Activated CD4-positive, alpha-beta T cell treated with anti-CD3 and anti-CD28 coated beads, Interleukin-2, amount 50 U/mL, for 48 hours (primary cell): ENCODE data around the gene ZEB1.
"Not testable (repeated sequence)": the region's sequence is repeated elsewhere in the genome, so short reads cannot be mapped to it uniquely, and the experiment has no call there.

Experiments
- DNase-seq, 2 experiments: peaks; one replicate each; pipeline ENCODE4 v3.0.0-alpha.2; 2020

ZEB1 gene

DNA sequence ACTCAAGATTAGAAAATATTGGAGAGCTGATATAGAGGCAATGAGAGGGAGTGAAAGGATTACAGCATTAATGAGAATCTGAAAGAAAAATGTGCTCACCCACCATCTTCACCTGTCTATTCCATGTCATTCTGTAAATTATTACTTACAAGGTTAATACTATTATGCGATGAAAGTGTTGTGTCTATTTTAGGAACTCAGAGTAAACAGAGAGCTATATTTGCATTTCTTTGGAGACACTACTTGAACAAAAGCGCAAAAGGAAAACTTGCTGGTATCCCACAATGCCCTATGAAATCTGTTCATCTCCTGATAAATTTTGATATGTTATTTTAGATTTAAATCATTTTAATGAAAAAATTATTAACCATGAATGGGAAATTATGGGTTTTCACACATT lies 196.1 kb downstream of the ZEB1 start:
- no peak for DNase-seq

DNA sequence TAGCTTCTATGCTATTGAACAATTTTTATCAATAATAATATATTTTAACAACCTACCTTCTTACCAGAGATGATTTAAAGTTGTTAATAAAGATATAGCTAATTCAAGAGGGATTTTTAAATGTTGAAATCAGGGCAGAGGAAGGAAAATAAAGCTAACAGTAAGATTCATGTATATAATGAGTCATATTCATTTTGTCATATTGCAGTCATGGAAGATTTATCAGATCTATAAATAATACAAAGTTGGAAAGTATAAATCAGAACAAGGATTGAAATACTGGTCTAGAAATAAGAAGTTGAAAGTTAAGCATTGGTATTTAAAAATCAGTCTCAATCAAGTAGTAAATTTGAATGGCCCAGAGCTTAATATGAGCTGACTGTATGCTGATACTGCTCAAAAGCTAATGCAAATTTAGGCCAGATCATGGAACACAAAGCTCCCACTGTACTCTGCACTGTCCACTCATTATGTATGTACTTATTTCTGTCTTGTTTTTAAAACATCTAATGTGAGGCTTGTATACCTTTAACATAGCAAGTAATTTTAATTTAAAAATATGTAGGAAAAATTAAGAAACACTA lies 196.9 kb downstream of the ZEB1 start:
- DNase-seq = no peak

DNA sequence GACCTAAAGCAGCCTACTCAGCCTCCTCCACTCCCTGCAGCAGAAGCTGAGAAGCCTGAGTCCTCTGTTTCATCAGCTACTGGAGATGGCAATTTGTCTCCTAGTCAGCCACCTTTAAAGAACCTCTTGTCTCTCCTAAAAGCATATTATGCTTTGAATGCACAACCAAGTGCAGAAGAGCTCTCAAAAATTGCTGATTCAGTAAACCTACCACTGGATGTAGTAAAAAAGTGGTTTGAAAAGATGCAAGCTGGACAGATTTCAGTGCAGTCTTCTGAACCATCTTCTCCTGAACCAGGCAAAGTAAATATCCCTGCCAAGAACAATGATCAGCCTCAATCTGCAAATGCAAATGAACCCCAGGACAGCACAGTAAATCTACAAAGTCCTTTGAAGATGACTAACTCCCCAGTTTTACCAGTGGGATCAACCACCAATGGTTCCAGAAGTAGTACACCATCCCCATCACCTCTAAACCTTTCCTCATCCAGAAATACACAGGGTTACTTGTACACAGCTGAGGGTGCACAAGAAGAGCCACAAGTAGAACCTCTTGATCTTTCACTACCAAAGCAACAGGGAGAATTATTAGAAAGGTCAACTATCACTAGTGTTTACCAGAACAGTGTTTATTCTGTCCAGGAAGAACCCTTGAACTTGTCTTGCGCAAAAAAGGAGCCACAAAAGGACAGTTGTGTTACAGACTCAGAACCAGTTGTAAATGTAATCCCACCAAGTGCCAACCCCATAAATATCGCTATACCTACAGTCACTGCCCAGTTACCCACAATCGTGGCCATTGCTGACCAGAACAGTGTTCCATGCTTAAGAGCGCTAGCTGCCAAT lies 202.2 kb downstream of the ZEB1 start:
- no peak for DNase-seq

DNA sequence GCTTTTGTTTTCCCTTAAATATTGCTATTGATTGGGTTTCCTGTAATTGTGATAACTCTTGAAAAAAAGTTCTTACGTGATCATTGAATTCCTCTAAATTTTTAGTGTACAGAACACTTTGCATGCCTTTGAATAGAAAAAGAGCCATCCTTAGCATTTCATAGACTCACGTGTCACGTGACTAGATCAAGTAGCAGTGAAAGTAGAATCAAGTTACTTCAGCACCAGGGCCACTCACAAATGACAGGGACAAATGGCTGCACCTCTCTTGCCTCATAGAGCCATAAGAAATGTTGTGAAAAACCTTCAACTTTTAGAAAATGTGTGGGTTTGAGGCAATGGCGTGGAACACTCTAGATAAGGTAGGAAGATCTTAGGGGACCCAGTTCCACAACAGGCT lies 203.8 kb downstream of the ZEB1 start:
- no peak for DNase-seq

DNA sequence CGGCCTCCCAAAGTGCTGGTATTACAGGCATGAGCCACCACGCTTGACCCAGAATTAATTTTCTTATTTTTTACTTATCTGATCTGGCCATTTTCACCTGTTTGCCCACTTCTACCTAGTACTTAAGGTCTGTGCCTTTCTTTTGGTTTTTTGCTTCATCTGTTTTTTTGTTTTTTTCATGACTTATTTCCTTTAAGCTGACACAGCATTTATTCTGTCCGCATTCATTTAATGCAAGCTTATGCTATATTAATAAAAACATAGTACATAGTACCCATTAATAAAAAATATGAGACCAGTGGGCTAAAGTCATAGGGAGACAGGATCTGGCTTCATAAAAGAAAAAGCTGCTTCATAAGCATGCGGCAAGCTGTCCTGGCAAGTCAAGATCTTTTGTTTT lies 205.4 kb downstream of the ZEB1 start:
- DNase-seq = no peak

DNA sequence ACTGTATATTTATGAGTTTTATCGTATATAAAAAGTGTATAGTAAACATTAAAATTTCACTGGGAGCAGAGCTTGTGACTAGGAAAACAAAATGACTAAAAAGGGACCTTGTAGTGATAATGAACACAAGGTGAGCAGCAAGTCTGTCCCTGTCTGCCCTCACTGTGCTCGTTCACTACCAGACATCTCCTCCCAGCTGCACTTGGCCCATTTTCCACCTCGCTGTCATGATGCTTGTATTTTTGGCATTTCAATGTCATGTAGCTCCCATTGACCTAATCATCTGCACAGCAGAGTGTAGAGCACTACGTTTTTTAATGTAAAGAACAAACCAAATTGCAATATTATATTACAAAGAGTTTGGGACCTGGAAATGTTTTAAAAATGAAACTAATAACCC lies 207.2 kb downstream of the ZEB1 start:
- no peak for DNase-seq

DNA sequence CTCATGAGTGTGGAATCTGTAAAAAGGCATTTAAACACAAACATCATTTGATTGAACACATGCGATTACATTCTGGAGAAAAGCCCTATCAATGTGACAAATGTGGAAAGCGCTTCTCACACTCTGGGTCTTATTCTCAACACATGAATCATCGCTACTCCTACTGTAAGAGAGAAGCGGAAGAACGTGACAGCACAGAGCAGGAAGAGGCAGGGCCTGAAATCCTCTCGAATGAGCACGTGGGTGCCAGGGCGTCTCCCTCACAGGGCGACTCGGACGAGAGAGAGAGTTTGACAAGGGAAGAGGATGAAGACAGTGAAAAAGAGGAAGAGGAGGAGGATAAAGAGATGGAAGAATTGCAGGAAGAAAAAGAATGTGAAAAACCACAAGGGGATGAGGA lies 207.7 kb downstream of the ZEB1 start:
- no peak for DNase-seq

DNA sequence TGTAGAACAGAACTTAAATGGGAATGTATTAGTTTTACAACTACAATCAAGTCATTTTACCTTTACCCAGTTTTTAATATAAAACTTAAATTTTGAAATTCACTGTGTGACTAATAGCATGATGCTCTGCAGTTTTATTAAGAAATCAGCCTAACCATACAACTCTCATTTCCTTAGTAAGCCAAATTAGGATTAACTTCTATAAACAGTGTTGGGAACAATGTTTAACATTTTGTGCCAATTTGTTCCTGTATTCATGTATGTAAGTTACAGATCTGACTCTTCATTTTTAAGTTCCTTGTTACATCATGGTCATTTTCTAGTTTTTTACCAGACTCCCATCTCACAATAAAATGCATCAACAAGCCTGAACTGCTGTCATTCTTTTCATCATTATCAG lies 209.8 kb downstream of the ZEB1 start:
- no peak for DNase-seq

DNA sequence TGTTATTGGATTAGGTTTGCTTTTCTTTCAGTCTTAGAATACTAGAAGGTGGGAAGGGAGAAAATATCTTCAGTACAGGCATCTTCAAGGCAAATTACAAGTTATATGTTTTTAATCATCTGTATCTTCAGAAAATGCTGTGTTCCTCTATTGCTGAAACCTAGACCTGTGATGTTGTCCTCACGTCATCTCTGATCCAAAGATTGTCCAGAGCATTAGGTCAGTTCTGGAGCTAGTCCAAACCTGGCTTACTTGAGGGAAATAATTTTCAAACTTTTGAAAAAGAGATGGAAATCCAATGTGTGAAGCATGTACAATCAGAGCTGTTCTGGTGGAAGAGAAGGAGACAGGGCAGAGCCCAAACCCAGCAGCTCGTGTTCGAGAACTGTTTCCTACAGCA lies 217.3 kb downstream of the ZEB1 start:
- no peak for DNase-seq

DNA sequence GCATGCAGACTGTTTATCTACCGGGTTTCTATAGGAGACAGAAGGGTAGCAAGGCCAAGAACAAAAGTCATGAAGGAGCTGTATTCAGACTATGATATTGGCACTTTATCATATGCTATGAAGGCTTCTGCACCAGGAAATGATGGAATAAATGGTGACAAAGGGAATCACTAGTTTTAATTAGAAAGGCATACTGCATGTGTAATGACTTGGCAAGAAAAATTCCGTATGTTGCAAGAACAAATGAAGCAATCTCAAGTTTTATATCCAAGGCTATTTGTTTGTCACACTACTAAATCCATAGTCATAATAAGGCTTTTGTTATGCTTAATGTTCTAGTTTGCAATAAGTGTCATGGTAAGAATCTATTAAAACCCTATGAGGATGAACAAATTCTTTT lies 230.9 kb downstream of the ZEB1 start:
- no peak for DNase-seq

DNA sequence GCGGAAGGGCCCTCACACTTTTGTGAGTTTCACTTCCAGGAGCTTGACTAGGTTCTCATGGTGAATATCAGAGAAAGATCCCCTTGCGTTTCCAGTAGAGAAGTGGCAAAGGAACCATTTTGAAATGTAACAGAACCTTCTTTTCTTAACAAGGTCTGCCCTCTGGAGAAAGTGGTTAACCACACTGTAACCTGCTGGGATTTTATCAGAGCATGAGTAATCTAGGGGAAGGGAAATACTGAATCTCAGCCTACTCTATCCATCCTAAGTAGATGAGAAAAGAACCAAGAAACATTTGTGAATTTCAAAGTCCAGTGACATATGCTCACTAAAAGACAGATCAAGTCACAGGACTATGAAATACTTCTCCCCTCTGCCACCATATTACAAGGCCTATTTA lies 235.5 kb downstream of the ZEB1 start:
- no peak for DNase-seq

DNA sequence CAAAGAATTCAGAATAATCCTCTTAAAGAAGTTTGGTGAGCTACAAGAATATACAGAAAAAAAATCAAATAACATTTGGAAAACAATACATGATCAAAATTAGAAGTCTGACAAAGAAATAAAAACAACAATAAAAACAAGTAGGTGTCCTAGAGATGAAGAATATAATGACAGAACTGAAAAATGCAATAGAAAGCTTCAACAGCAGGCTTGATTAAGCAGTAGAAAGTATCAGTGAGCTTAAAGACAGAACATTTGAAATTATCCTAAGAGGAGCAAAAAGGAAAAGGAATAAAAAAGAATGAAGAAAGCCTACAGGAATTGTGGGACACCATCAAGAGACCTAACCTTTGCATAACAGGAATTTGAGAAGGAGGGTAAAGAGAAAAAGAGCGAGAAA lies 238.8 kb downstream of the ZEB1 start:
- DNase-seq = no peak

DNA sequence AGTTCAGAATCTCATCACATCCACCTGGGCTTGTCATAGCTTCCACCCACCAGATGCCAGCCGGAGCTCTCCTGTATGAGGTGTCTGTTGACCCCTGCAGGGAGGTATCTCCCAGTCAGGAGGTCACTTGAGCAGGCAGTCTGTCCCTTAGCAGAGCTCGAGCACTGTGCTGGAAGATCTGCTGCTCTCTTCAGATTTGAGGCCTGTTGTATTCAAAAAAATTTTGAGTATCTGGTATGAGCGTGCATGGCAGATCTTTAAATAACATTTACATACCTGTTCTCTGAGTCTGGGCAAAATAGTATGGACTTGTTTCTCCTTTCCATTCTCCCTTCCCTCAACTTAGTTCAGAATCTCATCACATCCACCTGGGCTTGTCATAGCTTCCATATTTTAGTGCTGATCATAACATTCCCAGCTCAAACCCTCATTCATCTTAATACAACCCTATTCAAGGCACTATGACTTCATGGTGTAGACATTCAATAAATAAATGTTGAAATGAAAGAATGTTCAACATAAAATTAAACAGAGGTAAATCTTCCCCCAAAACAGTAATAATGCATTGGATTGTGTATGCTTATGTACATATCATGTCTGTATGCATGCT lies 249.3 kb downstream of the ZEB1 start:
- not testable (repeated sequence) for DNase-seq

DNA sequence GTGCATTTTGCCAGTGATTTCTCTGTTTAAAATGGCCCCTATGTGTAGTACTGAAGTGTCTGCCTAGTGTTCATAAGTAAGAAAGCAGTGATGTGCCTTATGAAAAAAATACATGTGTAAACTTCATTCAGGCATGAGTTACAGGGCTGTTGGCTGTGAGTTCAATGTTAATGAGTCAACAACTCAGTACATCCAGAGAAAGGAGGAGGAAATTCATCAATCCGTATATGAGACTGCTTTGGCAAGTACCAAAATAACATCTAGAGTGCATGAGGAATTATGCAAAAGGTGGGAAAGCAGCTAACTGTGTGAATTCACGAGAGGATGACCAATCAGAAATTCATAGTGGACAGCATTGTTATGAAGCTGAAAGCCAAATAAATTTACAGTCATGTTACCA lies 255.6 kb downstream of the ZEB1 start:
- DNase-seq = no peak

DNA sequence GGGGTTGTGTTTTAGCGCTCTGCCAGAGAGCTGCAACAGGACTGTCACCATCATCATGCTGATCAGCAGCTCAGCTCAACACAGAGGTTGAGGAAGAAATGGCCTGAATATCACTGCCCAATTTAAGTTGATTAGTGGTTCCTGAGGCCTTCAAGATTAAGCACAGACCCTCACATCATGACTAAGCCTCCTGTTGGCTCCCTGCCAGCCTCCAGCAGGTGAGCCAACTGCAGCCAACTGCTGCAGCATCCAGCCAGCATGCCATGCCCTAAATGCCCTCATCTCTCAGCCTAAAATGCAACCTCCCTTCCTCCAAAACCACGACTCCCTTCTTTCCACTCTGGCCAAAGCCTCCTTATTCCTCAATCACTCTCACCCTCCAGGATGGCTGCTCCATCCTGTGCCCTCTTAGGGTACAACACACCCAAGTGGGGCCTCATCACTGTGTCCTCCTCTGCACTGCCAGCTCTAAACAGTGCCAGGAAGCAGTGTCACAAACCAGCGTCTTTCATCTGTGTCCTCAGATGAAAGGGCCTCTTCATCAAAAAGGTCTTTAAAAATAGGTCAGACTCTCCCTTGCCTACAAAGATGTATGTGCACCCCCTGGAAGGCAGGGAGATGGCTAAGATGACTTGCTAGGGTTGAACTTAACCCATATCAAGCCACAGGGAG lies 259.3 kb downstream of the ZEB1 start:
- no peak for DNase-seq

DNA sequence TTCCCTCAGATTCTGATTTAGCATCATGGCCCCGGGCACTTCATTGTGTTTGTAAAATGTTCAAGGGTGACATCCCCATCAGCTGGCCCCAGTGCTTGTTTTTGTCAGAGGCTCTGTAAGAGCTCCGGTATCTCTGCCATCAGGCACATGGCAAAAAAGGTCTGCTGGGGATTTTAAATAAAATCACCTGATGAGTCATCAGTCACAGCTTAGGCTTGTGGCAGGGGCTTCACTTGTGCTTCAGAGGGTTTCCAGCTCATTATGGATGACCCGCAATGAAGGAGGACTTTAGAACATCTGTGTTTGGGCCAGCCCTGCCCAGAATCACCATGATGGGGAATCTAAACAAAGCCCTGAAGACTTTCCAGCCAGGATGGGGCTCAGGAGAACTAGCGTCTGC lies 259.9 kb downstream of the ZEB1 start:
- DNase-seq = no peak
